HCT116 (cell line): Measurements from ENCODE around the gene EIF3B. TPM values are rescaled to one million over a fixed set of nuclear protein-coding genes. Genes with fewer than 3 reads are reported as not detected.

Experiments used
- ATAC-seq: fragments of 200-7000 bp; cut with Tn5 transposase; 2 replicates; pipeline ENCODE4 v1.9.1; 2020; ENCODE audit warnings: mild to moderate bottlenecking, moderate library complexity
- BruUV-seq: library from RNA; stranded (reverse); fragments of 400-500 nt; replicated peaks from 2 replicates; lab custom pipeline; 2021; lab: Mats Ljungman, UMichigan
- CTCF ChIA-PET: fragments of 300-600 bp; sonication (Branson Sonifier 250); formaldehyde crosslinking; loops from one replicate; lab custom pipeline; 2021; ENCODE audit warnings: antibody characterized with exemption; lab: Charles Lee
- POLR2A ChIA-PET: fragments of 300-600, 350-600 bp; sonication (Branson Sonifier 250); formaldehyde crosslinking; loops from one replicate; lab custom pipeline; 2021; ENCODE audit warnings: antibody characterized with exemption; lab: Charles Lee
- RAD21 ChIA-PET, 2 experiments: fragments of 300-600 bp; sonication (Branson Sonifier 250); formaldehyde crosslinking; loops; one replicate each; lab custom pipeline; 2023; ENCODE audit warnings: low total read pairs in 2 of 2; ENCODE audit not compliant: uncharacterized antibody in 2 of 2, unreplicated experiment in 2 of 2, low non-redundant PET in 1 of 2; lab: Charles Lee
- DNase-seq: peaks from one replicate; pipeline ENCODE4 v3.0.0-alpha.2; 2010; ENCODE audit warnings: low read depth, low spot score
- H2AFZ ChIP-seq: fragments of 200-600 bp; shearing (Covaris generic), sonication (generic); 2 replicates; pipeline ENCODE4 v1.6.1; 2017; ENCODE audit warnings: low read depth, mixed run types, mixed read lengths, antibody characterized with exemption, low read length; ENCODE audit not compliant: poor library complexity, severe bottlenecking
- H3K27ac ChIP-seq: 2 replicates; pipeline ENCODE4 v1.5.1; 2012; ENCODE audit warnings: low read depth, low read length
- H3K27me3 ChIP-seq: fragments of 200-600 bp; sonication (generic); 2 replicates; pipeline ENCODE4 v1.6.1; 2016; ENCODE audit warnings: mixed run types, low read length, mixed read lengths; ENCODE audit not compliant: insufficient read depth
- H3K36me3 ChIP-seq, 2 experiments: fragments of 200-500 bp in 1 of 2; fragments of 200-600 bp in 1 of 2; sonication (Bioruptor generic) in 1 of 2; sonication (generic) in 1 of 2; 2 replicates each; pipeline versions ENCODE4 v1.5.1 to v1.6.1; 2014 to 2016; ENCODE audit warnings: low read length in 2 of 2, inconsistent platforms in 1 of 2, mixed read lengths in 1 of 2, mixed run types in 1 of 2; ENCODE audit not compliant: insufficient read depth in 2 of 2, control insufficient read depth in 1 of 2
- H3K4me1 ChIP-seq, 2 experiments: fragments of 200-600 bp in 1 of 2; sonication (generic) in 1 of 2; 2 replicates each; pipeline versions ENCODE4 v1.5.1 to v1.6.1; 2012 to 2017; ENCODE audit warnings: low read length in 2 of 2, inconsistent platforms in 1 of 2, mild to moderate bottlenecking in 1 of 2, mixed read lengths in 1 of 2, mixed run types in 1 of 2, moderate library complexity in 1 of 2; ENCODE audit not compliant: insufficient read depth in 2 of 2, control insufficient read depth in 1 of 2
- H3K4me2 ChIP-seq: fragments of 200-600 bp; sonication (generic); 2 replicates; pipeline ENCODE4 v1.6.1; 2017; ENCODE audit warnings: mixed run types, low read length, mixed read lengths
- H3K4me3 ChIP-seq, 2 experiments: fragments of 200-600 bp in 1 of 2; sonication (generic) in 1 of 2; replicated peaks in 1 of 2; 2 replicates each; pipeline ENCODE4 v1.5.1; 2011 to 2016; ENCODE audit warnings: low read length in 2 of 2, control low read depth in 1 of 2, low read depth in 1 of 2, mild to moderate bottlenecking in 1 of 2, mixed read lengths in 1 of 2, mixed run types in 1 of 2
- H3K79me2 ChIP-seq: fragments of 200-600 bp; sonication (generic); 2 replicates; pipeline ENCODE4 v1.6.1; 2017; ENCODE audit warnings: mild to moderate bottlenecking, mixed run types, low read length, moderate library complexity, mixed read lengths; ENCODE audit not compliant: insufficient read depth
- H3K9ac ChIP-seq: fragments of 200-600 bp; sonication (generic); 2 replicates; pipeline ENCODE4 v1.6.1; 2016; ENCODE audit warnings: low read length, mixed read lengths
- H3K9me2 ChIP-seq: fragments of 200-600 bp; sonication (generic), shearing (Covaris generic); 2 replicates; pipeline ENCODE4 v1.6.1; 2017; ENCODE audit warnings: mixed run types, mild to moderate bottlenecking, moderate library complexity; ENCODE audit not compliant: insufficient read depth
- H3K9me3 ChIP-seq, 2 experiments: fragments of 200-500 bp in 1 of 2; fragments of 200-600 bp in 1 of 2; sonication (Bioruptor generic) in 1 of 2; sonication (generic) in 1 of 2; 2 replicates each; pipeline ENCODE4 v1.6.1; 2014 to 2017; ENCODE audit warnings: low read length in 2 of 2, mixed read lengths in 2 of 2, inconsistent platforms in 1 of 2, low read depth in 1 of 2, mild to moderate bottlenecking in 1 of 2, mixed run types in 1 of 2, moderate library complexity in 1 of 2; ENCODE audit not compliant: control insufficient read depth in 1 of 2, insufficient read depth in 1 of 2
- H4K20me1 ChIP-seq: fragments of 200-600 bp; sonication (generic), shearing (Covaris generic); 2 replicates; pipeline ENCODE4 v1.6.1; 2017; ENCODE audit warnings: mixed run types, mild to moderate bottlenecking, moderate library complexity; ENCODE audit not compliant: insufficient read depth
- CTCF ChIP-seq, 3 experiments: fragments of 200-600 bp in 1 of 3; sonication (generic) in 1 of 3; IDR thresholded peaks in 2 of 3; conservative IDR thresholded peaks in 1 of 3; 2 replicates each; pipeline ENCODE4 v1.5.1; 2012 to 2017; ENCODE audit warnings: low read depth in 2 of 3, low read length in 2 of 3, antibody characterized with exemption in 1 of 3, borderline replicate concordance in 1 of 3, control low read depth in 1 of 3, mild to moderate bottlenecking in 1 of 3, mixed read lengths in 1 of 3, mixed run types in 1 of 3, moderate library complexity in 1 of 3; ENCODE audit not compliant: insufficient read depth in 1 of 3
- SIN3A ChIP-seq: IDR thresholded peaks from 2 replicates; pipeline ENCODE4 v1.6.1; 2012; ENCODE audit warnings: low read depth
- intact Hi-C: fragments of 100-400 bp; cut with micrococcal nuclease; formaldehyde crosslinking; loops from 2 replicates; pipeline ENCODE4 v1.10.0; 2022
- total RNA-seq: library from RNA; stranded (reverse); gene quantifications from one replicate; pipeline ENCODE4 v1.2.1, GENCODE V29; 2021; ENCODE audit not compliant: unreplicated experiment
- TF ChIP-seq, protein P1 (sequence below): IDR thresholded peaks from 2 replicates; pipeline ENCODE4 v1.6.1; 2011; ENCODE audit warnings: mild to moderate bottlenecking, low read length, moderate library complexity; ENCODE audit not compliant: insufficient replicate concordance; ENCODE audit errors: extremely low read depth

EIF3B gene
- total RNA-seq, 1 experiment from 2014 or later = 324 TPM

DNA sequence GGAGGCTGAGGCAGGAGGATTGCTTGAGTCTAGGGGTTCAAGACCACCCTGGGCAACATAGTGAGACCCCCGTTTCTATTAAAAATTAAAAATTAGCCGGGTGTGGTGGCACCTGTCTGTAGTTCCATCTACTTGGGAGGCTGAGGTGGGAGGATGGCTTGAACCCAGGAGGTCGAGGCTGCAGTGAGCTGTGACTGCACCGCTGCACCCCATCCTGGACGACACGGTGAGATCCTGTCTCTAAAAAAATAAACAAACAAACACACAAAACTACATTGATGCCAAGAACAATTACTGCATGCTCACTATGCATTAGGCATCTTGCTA lies 48.0 kb downstream of the EIF3B start:
- BruUV-seq = TSS peak; percentile 83

More for the DNA sequence above, 48.0 kb downstream of the EIF3B start:
- peak overlapping the region; percentile 36 to 85 for H3K4me3 ChIP-seq
- CTCF ChIA-PET = no interaction called here
- peaks cover 39 to 50% of the 10 kb centered on the region in 2 experiments for H3K4me1 ChIP-seq
- peak overlapping the region; percentile 83 for H2AFZ ChIP-seq
- DNase-seq (no peak), ATAC-seq (no peak)
- no peak overlapping the region for H3K9ac ChIP-seq
- TF ChIP-seq CTCF (IDR thresholded peaks at IDR 0.05 in 2 of 3, conservative IDR thresholded peaks at IDR 0.05 in 1 of 3; ENCODE audit: borderline replicate concordance in 1 of 3, insufficient read depth in 1 of 3, low read depth in 2 of 3, low read length in 2 of 3) (no peak), SIN3A (no peak)
- TF ChIP-seq, protein P1, sequence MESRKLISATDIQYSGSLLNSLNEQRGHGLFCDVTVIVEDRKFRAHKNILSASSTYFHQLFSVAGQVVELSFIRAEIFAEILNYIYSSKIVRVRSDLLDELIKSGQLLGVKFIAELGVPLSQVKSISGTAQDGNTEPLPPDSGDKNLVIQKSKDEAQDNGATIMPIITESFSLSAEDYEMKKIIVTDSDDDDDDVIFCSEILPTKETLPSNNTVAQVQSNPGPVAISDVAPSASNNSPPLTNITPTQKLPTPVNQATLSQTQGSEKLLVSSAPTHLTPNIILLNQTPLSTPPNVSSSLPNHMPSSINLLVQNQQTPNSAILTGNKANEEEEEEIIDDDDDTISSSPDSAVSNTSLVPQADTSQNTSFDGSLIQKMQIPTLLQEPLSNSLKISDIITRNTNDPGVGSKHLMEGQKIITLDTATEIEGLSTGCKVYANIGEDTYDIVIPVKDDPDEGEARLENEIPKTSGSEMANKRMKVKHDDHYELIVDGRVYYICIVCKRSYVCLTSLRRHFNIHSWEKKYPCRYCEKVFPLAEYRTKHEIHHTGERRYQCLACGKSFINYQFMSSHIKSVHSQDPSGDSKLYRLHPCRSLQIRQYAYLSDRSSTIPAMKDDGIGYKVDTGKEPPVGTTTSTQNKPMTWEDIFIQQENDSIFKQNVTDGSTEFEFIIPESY = no peak
- H3K36me3 ChIP-seq = no peaks in the 10 kb centered on the region
- intact Hi-C loops = no loop called here
- RAD21 ChIA-PET = interaction anchor here in 1 of 2 experiments (0.7 kb wide), 1 partner anchor 98 kb away, joined by 5 read pairs; no protein-coding TSS in a partner anchor
- H4K20me1 ChIP-seq = no peaks in the 10 kb centered on the region
- no peak overlapping the region for H3K27ac ChIP-seq
- no peaks in the 10 kb centered on the region for H3K9me3 ChIP-seq
- no peaks in the 10 kb centered on the region for H3K27me3 ChIP-seq
- POLR2A ChIA-PET = interaction anchor here (1.0 kb wide), 1 partner anchor 15 kb away, joined by 3 read pairs; no protein-coding TSS in a partner anchor
- H3K79me2 ChIP-seq = no peaks in the 10 kb centered on the region
- peak overlapping the region; percentile 71 for H3K4me2 ChIP-seq
- H3K9me2 ChIP-seq = no peaks in the 10 kb centered on the region
